Suprapubic skin (tissue), 4 donors: Measurements from ENCODE around the gene LYPD1. TPM values are rescaled to one million over a fixed set of nuclear protein-coding genes. Genes with fewer than 3 reads are reported as not detected.

Source experiments
- DNase-seq, 2 donors: peaks; one replicate each; pipeline ENCODE4 v3.0.0-alpha.2; 2019; ENCODE audit warnings: low spot score in 2 of 2
- H3K27ac ChIP-seq: fragments of 200-600 bp; sonication (generic); one replicate; pipeline ENCODE4 v1.5.1; 2019
- H3K27me3 ChIP-seq: fragments of 200-600 bp; sonication (generic); one replicate; pipeline ENCODE4 v1.5.1; 2019
- H3K36me3 ChIP-seq: fragments of 200-600 bp; sonication (generic); one replicate; pipeline ENCODE4 v1.5.1; 2019
- H3K4me1 ChIP-seq: fragments of 200-600 bp; sonication (generic); one replicate; pipeline ENCODE4 v1.5.1; 2019
- H3K4me3 ChIP-seq: fragments of 200-600 bp; sonication (generic); one replicate; pipeline ENCODE4 v1.5.1; 2019; ENCODE audit warnings: mild to moderate bottlenecking
- H3K9me3 ChIP-seq: fragments of 200-600 bp; sonication (generic); one replicate; pipeline ENCODE4 v1.5.1; 2019
- EP300 ChIP-seq: sonication (generic); formaldehyde crosslinking; IDR thresholded peaks from one replicate; pipeline ENCODE4 v1.6.1; 2017; ENCODE audit warnings: antibody characterized with exemption
- POLR2A ChIP-seq, 2 donors: fragments of 450-650 bp; IDR thresholded peaks; one replicate each; pipeline ENCODE4 v1.6.1; 2017; ENCODE audit warnings: antibody characterized with exemption in 2 of 2, mild to moderate bottlenecking in 2 of 2, moderate library complexity in 2 of 2
- POLR2AphosphoS5 ChIP-seq, 3 donors: sonication (generic); formaldehyde crosslinking; IDR thresholded peaks; one replicate each; pipeline ENCODE4 v1.6.1; 2017; ENCODE audit warnings: antibody characterized with exemption in 3 of 3
- WGBS: methylation state at CpG from one replicate; pipeline ENCODE4 v1.1.5; 2018; 5-methylcytosine and 5-hydroxymethylcytosine counted together
- total RNA-seq, 4 donors: library from RNA; depleted of rRNA; stranded (reverse); fragments of >200 nt; gene quantifications; one replicate each; pipeline ENCODE4 v1.1.0, GENCODE V29; 2016
- TF ChIP-seq, protein P1 (sequence below), 2 donors: fragments of 200-600 bp in 1 of 2; fragments of 450-650 bp in 1 of 2; sonication (generic) in 1 of 2; IDR thresholded peaks; one replicate each; pipeline ENCODE4 v1.5.1; 2016 to 2019; ENCODE audit warnings: antibody characterized with exemption in 2 of 2, mild to moderate bottlenecking in 1 of 2, moderate library complexity in 1 of 2

Gene LYPD1
- total RNA-seq, 4 donors from 2014 or later = 0.34 TPM; not detected in 3

DNA sequence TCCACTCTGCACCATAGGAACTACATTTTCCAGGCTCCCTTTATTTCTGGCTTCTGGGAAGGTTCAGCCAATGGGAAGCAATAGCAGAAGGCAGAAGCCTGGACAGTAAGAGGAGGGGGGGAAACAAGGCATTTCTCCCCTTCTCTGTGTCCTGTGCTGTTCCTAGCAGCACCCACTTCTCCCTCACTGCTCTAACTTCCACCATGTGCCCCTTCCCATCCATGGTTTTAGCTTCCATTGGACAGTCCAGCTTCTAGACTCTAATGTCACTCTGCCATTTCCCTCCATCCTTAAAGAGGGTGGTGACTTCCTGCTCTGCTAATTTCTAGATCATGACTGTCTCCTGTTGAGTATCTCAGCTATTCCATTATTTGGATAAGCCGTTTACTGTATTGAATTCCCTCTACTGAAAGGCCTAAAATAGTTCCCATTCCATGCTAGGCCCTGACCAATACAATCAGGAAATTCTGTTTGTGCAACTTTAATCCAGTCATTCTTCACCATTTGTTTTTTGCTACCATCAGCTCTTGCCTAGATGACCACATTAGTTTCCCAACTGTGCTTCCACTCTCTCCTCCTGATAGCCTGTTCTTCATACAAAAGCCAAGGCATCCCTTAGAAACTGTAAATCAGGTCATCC, 20.8 kb upstream of the LYPD1 start:
- Histone ChIP-seq H3K27me3 (no peaks in the 10 kb centered on the region), H3K4me3 (no peak overlapping the region), H3K9me3 (no peaks in the 10 kb centered on the region), H3K4me1 (no peaks in the 10 kb centered on the region), H3K27ac (no peak overlapping the region), H3K36me3 (no peaks in the 10 kb centered on the region)
- no peak for TF ChIP-seq POLR2AphosphoS5 (IDR thresholded peaks at IDR 0.05)
- TF ChIP-seq POLR2A (IDR thresholded peaks at IDR 0.05) = no peak
- TF ChIP-seq, protein P1, sequence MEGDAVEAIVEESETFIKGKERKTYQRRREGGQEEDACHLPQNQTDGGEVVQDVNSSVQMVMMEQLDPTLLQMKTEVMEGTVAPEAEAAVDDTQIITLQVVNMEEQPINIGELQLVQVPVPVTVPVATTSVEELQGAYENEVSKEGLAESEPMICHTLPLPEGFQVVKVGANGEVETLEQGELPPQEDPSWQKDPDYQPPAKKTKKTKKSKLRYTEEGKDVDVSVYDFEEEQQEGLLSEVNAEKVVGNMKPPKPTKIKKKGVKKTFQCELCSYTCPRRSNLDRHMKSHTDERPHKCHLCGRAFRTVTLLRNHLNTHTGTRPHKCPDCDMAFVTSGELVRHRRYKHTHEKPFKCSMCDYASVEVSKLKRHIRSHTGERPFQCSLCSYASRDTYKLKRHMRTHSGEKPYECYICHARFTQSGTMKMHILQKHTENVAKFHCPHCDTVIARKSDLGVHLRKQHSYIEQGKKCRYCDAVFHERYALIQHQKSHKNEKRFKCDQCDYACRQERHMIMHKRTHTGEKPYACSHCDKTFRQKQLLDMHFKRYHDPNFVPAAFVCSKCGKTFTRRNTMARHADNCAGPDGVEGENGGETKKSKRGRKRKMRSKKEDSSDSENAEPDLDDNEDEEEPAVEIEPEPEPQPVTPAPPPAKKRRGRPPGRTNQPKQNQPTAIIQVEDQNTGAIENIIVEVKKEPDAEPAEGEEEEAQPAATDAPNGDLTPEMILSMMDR (IDR thresholded peaks at IDR 0.05) = no peak
- no peak for TF ChIP-seq EP300
- no peak for DNase-seq
- WGBS = 83% methylated on average over 1 of the region's 1 CpG

DNA sequence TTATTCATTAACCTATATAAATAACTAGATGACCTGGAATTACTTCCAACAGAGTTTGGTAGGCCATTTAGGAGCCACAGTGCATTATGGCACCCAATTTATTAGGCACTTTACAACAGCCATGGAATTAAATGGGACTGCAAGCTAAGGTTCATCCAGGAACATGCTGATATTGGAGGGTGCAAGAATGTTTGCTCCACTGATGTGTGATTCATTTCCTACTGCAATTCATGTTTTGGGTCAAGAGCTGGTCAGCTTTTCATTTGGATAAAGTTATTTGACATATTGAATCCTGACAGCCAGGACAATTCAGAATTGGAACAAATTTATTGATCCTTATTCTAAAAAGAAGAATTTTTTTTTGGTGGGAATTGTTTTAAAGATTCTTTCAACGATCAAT, 11.8 kb upstream of the LYPD1 start:
- 96% methylated on average over 1 of the region's 1 CpG for WGBS
- no peaks in the 10 kb centered on the region for H3K27me3 ChIP-seq
- no peak for DNase-seq
- TF ChIP-seq POLR2AphosphoS5 (IDR thresholded peaks at IDR 0.05) (no peak), EP300 (no peak), POLR2A (IDR thresholded peaks at IDR 0.05) (no peak)
- TF ChIP-seq, protein P1 (IDR thresholded peaks at IDR 0.05) = no peak
- no peak overlapping the region for H3K4me3 ChIP-seq
- no peaks in the 10 kb centered on the region for H3K4me1 ChIP-seq
- no peaks in the 10 kb centered on the region for H3K36me3 ChIP-seq
- H3K9me3 ChIP-seq = no peaks in the 10 kb centered on the region
- H3K27ac ChIP-seq = no peak overlapping the region

DNA sequence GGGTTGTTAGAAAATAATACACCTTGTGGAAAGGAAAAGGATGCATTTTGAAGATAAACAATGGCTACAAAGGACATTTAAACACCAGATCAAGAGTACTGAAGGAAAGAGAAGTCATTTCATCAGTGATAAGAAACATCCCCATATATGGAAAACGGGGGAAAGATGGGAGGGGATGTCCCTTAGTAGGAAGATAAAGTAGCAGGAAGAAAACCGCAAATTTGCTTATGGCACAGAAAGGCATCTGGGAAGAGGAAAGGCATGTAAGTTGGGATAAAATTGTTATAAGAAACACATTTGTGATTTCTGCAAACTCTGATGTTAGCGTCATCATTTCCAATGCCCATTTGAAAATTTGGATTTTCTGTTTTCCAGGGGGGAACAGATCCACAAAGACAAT, 10.5 kb upstream of the LYPD1 start:
- Histone ChIP-seq H3K4me3 (no peak overlapping the region), H3K4me1 (no peaks in the 10 kb centered on the region), H3K9me3 (no peaks in the 10 kb centered on the region), H3K36me3 (no peaks in the 10 kb centered on the region), H3K27me3 (no peaks in the 10 kb centered on the region), H3K27ac (no peak overlapping the region)
- WGBS = 85% methylated on average over 3 of the region's 3 CpGs
- DNase-seq = no peak
- TF ChIP-seq EP300 (no peak), POLR2A (IDR thresholded peaks at IDR 0.05) (no peak), POLR2AphosphoS5 (IDR thresholded peaks at IDR 0.05) (no peak)
- TF ChIP-seq, protein P1 (IDR thresholded peaks at IDR 0.05) = no peak

DNA sequence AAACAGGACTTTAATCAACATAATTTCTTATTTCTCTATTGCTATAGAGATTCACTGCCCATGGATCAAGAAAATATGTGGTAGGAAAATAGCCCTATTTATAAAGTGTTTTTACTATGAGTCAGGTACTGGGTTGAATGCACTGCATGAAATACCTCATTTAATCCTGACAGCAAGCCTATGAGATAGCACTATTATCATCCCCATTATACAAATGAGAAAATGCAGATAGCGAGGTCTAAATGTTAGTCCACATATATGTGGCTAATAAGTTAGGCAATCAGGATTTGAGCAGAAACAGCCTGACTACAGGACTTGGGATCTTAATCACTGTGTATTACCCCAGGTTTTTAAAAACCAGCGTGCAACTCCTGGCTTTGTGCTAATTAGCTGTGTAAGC, 8.5 kb upstream of the LYPD1 start:
- H3K4me3 ChIP-seq = no peak overlapping the region
- no peak overlapping the region for H3K27ac ChIP-seq
- 93% methylated on average over 2 of the region's 2 CpGs for WGBS
- H3K36me3 ChIP-seq = no peaks in the 10 kb centered on the region
- no peaks in the 10 kb centered on the region for H3K9me3 ChIP-seq
- no peaks in the 10 kb centered on the region for H3K4me1 ChIP-seq
- DNase-seq = no peak
- TF ChIP-seq, protein P1 (IDR thresholded peaks at IDR 0.05) = no peak
- TF ChIP-seq EP300 = no peak
- no peak for TF ChIP-seq POLR2A (IDR thresholded peaks at IDR 0.05)
- no peak for TF ChIP-seq POLR2AphosphoS5 (IDR thresholded peaks at IDR 0.05)
- no peaks in the 10 kb centered on the region for H3K27me3 ChIP-seq

DNA sequence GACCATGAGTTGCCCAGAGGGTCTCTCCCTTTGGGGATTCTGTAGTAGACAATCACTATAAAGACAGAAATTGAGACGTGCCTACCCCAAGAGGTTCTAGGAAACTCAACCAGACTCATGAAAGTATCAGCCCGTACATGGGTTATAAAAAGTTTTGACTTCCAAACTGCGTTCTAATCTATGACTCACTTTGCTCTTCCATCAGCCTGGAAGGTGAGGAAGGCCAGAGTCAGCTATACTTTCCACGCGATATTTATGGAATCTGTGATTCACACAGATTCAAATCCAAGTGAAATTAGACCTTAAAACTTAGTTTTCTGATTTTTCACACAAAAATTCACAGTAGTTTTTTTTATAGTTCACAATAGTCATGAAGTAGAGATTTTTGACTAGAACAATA, 7.7 kb upstream of the LYPD1 start:
- H3K36me3 ChIP-seq = no peaks in the 10 kb centered on the region
- H3K4me3 ChIP-seq = no peak overlapping the region
- no peak overlapping the region for H3K27ac ChIP-seq
- TF ChIP-seq POLR2AphosphoS5 (IDR thresholded peaks at IDR 0.05) = no peak
- TF ChIP-seq, protein P1 (IDR thresholded peaks at IDR 0.05) = no peak
- no peak for TF ChIP-seq POLR2A (IDR thresholded peaks at IDR 0.05)
- no peak for TF ChIP-seq EP300
- H3K4me1 ChIP-seq = no peaks in the 10 kb centered on the region
- DNase-seq = no peak
- H3K9me3 ChIP-seq = no peaks in the 10 kb centered on the region
- no peaks in the 10 kb centered on the region for H3K27me3 ChIP-seq
- WGBS = 93% methylated on average over 5 of the region's 5 CpGs
